ENCODE measurements around the gene PATE1. TPM values are rescaled to one million over a fixed set of nuclear protein-coding genes. Genes with fewer than 3 reads are reported as not detected.

The PATE1 gene
- total RNA-seq, 1 experiment from 2014 or later = not detected

GRCh38 chr11:125784678-125785077 is 38.6 kb downstream of the PATE1 start:
- no peak for ATAC-seq
- no peak overlapping the region for H3K27ac Mint-ChIP-seq
- no peak overlapping the region for H3K4me3 Mint-ChIP-seq
- no peaks in the 10 kb centered on the region for H3K36me3 Mint-ChIP-seq
- H3K27me3 Mint-ChIP-seq (ENCODE audit: low read depth) = peaks cover 36% of the 10 kb centered on the region
- no peak for TF ChIP-seq TP53 (CRISPR knock-in tag; IDR thresholded peaks at IDR 0.05)
- no peak for TF ChIP-seq IRF1 (CRISPR knock-in tag; IDR thresholded peaks at IDR 0.05)
- TF ChIP-seq, protein P1, sequence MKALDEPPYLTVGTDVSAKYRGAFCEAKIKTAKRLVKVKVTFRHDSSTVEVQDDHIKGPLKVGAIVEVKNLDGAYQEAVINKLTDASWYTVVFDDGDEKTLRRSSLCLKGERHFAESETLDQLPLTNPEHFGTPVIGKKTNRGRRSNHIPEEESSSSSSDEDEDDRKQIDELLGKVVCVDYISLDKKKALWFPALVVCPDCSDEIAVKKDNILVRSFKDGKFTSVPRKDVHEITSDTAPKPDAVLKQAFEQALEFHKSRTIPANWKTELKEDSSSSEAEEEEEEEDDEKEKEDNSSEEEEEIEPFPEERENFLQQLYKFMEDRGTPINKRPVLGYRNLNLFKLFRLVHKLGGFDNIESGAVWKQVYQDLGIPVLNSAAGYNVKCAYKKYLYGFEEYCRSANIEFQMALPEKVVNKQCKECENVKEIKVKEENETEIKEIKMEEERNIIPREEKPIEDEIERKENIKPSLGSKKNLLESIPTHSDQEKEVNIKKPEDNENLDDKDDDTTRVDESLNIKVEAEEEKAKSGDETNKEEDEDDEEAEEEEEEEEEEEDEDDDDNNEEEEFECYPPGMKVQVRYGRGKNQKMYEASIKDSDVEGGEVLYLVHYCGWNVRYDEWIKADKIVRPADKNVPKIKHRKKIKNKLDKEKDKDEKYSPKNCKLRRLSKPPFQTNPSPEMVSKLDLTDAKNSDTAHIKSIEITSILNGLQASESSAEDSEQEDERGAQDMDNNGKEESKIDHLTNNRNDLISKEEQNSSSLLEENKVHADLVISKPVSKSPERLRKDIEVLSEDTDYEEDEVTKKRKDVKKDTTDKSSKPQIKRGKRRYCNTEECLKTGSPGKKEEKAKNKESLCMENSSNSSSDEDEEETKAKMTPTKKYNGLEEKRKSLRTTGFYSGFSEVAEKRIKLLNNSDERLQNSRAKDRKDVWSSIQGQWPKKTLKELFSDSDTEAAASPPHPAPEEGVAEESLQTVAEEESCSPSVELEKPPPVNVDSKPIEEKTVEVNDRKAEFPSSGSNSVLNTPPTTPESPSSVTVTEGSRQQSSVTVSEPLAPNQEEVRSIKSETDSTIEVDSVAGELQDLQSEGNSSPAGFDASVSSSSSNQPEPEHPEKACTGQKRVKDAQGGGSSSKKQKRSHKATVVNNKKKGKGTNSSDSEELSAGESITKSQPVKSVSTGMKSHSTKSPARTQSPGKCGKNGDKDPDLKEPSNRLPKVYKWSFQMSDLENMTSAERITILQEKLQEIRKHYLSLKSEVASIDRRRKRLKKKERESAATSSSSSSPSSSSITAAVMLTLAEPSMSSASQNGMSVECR (CRISPR knock-in tag; IDR thresholded peaks at IDR 0.05; ENCODE audit: borderline replicate concordance) = no peak
- TF ChIP-seq, protein P2, sequence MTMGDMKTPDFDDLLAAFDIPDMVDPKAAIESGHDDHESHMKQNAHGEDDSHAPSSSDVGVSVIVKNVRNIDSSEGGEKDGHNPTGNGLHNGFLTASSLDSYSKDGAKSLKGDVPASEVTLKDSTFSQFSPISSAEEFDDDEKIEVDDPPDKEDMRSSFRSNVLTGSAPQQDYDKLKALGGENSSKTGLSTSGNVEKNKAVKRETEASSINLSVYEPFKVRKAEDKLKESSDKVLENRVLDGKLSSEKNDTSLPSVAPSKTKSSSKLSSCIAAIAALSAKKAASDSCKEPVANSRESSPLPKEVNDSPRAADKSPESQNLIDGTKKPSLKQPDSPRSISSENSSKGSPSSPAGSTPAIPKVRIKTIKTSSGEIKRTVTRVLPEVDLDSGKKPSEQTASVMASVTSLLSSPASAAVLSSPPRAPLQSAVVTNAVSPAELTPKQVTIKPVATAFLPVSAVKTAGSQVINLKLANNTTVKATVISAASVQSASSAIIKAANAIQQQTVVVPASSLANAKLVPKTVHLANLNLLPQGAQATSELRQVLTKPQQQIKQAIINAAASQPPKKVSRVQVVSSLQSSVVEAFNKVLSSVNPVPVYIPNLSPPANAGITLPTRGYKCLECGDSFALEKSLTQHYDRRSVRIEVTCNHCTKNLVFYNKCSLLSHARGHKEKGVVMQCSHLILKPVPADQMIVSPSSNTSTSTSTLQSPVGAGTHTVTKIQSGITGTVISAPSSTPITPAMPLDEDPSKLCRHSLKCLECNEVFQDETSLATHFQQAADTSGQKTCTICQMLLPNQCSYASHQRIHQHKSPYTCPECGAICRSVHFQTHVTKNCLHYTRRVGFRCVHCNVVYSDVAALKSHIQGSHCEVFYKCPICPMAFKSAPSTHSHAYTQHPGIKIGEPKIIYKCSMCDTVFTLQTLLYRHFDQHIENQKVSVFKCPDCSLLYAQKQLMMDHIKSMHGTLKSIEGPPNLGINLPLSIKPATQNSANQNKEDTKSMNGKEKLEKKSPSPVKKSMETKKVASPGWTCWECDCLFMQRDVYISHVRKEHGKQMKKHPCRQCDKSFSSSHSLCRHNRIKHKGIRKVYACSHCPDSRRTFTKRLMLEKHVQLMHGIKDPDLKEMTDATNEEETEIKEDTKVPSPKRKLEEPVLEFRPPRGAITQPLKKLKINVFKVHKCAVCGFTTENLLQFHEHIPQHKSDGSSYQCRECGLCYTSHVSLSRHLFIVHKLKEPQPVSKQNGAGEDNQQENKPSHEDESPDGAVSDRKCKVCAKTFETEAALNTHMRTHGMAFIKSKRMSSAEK (CRISPR knock-in tag; IDR thresholded peaks at IDR 0.05; ENCODE audit: borderline replicate concordance) = no peak
- TF ChIP-seq, protein P3, sequence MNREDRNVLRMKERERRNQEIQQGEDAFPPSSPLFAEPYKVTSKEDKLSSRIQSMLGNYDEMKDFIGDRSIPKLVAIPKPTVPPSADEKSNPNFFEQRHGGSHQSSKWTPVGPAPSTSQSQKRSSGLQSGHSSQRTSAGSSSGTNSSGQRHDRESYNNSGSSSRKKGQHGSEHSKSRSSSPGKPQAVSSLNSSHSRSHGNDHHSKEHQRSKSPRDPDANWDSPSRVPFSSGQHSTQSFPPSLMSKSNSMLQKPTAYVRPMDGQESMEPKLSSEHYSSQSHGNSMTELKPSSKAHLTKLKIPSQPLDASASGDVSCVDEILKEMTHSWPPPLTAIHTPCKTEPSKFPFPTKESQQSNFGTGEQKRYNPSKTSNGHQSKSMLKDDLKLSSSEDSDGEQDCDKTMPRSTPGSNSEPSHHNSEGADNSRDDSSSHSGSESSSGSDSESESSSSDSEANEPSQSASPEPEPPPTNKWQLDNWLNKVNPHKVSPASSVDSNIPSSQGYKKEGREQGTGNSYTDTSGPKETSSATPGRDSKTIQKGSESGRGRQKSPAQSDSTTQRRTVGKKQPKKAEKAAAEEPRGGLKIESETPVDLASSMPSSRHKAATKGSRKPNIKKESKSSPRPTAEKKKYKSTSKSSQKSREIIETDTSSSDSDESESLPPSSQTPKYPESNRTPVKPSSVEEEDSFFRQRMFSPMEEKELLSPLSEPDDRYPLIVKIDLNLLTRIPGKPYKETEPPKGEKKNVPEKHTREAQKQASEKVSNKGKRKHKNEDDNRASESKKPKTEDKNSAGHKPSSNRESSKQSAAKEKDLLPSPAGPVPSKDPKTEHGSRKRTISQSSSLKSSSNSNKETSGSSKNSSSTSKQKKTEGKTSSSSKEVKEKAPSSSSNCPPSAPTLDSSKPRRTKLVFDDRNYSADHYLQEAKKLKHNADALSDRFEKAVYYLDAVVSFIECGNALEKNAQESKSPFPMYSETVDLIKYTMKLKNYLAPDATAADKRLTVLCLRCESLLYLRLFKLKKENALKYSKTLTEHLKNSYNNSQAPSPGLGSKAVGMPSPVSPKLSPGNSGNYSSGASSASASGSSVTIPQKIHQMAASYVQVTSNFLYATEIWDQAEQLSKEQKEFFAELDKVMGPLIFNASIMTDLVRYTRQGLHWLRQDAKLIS (CRISPR knock-in tag; IDR thresholded peaks at IDR 0.05; ENCODE audit: borderline replicate concordance) = no peak
- TF ChIP-seq ZNF138 (CRISPR knock-in tag; conservative IDR thresholded peaks at IDR 0.05) = no peak
- TF ChIP-seq ZNF232 (CRISPR knock-in tag; IDR thresholded peaks at IDR 0.05) = no peak
- no peak for TF ChIP-seq GRHL2 (CRISPR knock-in tag; IDR thresholded peaks at IDR 0.05; ENCODE audit: insufficient replicate concordance, severe bottlenecking)
- TF ChIP-seq, protein P4, sequence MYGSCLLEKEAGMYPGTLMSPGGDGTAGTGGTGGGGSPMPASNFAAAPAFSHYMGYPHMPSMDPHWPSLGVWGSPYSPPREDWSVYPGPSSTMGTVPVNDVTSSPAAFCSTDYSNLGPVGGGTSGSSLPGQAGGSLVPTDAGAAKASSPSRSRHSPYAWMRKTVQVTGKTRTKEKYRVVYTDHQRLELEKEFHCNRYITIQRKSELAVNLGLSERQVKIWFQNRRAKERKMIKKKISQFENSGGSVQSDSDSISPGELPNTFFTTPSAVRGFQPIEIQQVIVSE (CRISPR knock-in tag; IDR thresholded peaks at IDR 0.05; ENCODE audit: borderline replicate concordance) = no peak
- no peak for TF ChIP-seq HMGA2 (CRISPR knock-in tag; IDR thresholded peaks at IDR 0.05)
- no peak for TF ChIP-seq NR3C1 (CRISPR knock-in tag; conservative IDR thresholded peaks at IDR 0.05; ENCODE audit: low read depth)
- TF ChIP-seq, protein P5, sequence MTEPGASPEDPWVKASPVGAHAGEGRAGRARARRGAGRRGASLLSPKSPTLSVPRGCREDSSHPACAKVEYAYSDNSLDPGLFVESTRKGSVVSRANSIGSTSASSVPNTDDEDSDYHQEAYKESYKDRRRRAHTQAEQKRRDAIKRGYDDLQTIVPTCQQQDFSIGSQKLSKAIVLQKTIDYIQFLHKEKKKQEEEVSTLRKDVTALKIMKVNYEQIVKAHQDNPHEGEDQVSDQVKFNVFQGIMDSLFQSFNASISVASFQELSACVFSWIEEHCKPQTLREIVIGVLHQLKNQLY (CRISPR knock-in tag; IDR thresholded peaks at IDR 0.05) = no peak
- no peak for TF ChIP-seq ZBTB43 (CRISPR knock-in tag; IDR thresholded peaks at IDR 0.05)
- TF ChIP-seq, protein P6, sequence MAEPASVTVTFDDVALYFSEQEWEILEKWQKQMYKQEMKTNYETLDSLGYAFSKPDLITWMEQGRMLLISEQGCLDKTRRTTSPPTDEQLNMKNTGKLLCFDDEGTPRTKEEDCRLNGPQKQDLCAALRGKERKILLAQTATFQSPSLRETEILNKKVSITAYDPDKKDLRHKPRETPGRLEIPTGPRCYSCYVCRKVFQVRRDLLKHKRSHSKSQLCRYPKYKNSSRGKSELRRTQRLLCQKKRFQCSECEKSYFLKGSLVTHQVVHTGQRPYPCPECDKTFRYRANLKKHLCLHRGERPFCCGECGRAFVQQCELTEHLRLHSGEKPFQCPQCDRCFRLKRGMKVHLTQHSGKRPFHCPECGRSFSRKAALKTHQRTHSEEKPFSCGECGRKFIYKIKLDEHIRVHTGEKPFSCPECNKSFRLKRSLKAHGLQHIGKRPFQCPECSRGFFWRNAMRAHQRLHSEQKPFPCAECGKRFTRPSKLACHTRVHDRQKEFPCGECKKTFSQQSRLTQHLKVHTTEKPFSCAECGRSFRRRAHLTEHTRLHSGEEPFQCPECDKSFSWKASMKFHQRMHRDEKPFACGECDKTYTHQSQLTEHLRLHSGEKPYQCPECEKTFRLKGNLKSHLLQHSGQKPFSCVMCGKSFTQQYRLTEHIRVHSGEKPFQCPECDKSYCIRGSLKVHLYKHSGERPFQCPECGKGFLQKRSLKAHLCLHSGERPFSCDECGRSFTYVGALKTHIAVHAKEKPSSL (CRISPR knock-in tag; conservative IDR thresholded peaks at IDR 0.05) = no peak
- TF ChIP-seq SP1 (CRISPR knock-in tag; conservative IDR thresholded peaks at IDR 0.05) = no peak
- no peak for TF ChIP-seq TEAD4 (CRISPR knock-in tag; IDR thresholded peaks at IDR 0.05)
- no peak for TF ChIP-seq PREB (CRISPR knock-in tag; IDR thresholded peaks at IDR 0.05; ENCODE audit: borderline replicate concordance)
- ChIA-PET POLR2A (no interaction called here), CTCF (no interaction called here)
- no peak for DNase-seq (ENCODE audit: low spot score)
- H3K4me1 Mint-ChIP-seq = no peaks in the 10 kb centered on the region
- H3K9me3 Mint-ChIP-seq = peaks cover 8% of the 10 kb centered on the region; the same call in 1 of the 2 replicates
